H1 (cell line): Measurements from ENCODE around the gene BRME1. TPM values are rescaled to one million over a fixed set of nuclear protein-coding genes. Genes with fewer than 3 reads are reported as not detected.

Experiments
- CTCF ChIA-PET: fragments of 300-600 bp; sonication (Branson Sonifier 250); formaldehyde crosslinking; loops from one replicate; lab custom pipeline; 2021; ENCODE audit not compliant: partially characterized antibody; lab: Charles Lee
- POLR2A ChIA-PET: fragments of 300-600 bp; sonication (Branson Sonifier 250); formaldehyde crosslinking; loops from one replicate; lab custom pipeline; 2021; ENCODE audit warnings: inconsistent platforms; ENCODE audit not compliant: partially characterized antibody; lab: Charles Lee
- DNase-seq, 2 experiments: peaks; one replicate each; pipeline versions ENCODE4 v3.0.0 to v3.0.0-alpha.2; 2010 to 2022; ENCODE audit warnings: low spot score in 2 of 2, low read depth in 1 of 2, mixed read lengths in 1 of 2
- FAIRE-seq: peaks from 2 replicates; lab custom pipeline; 2011; peaks lifted over from hg19 to GRCh38; lab: Jason Lieb, UNC
- H2AFZ ChIP-seq: 2 replicates; pipeline ENCODE4 v1.8.1; 2012; ENCODE audit warnings: low read length, inconsistent platforms
- H2AK5ac ChIP-seq: 2 replicates; pipeline ENCODE4 v1.6.1; 2013; ENCODE audit warnings: low read depth, low read length
- H2BK120ac ChIP-seq: replicated peaks from 2 replicates; pipeline ENCODE3; 2013; ENCODE audit warnings: low read depth, low read length, inconsistent platforms
- H2BK12ac ChIP-seq: 2 replicates; pipeline ENCODE4 v1.6.1; 2013; ENCODE audit warnings: low read depth, low read length
- H2BK15ac ChIP-seq: 2 replicates; pipeline ENCODE4 v1.6.1; 2013; ENCODE audit warnings: low read length
- H2BK20ac ChIP-seq: 2 replicates; pipeline ENCODE4 v1.6.1; 2013; ENCODE audit warnings: low read length
- H2BK5ac ChIP-seq: 2 replicates; pipeline ENCODE4 v1.6.1; 2013; ENCODE audit warnings: low read depth, low read length
- H3K14ac ChIP-seq: 2 replicates; pipeline ENCODE4 v1.6.1; 2013; ENCODE audit warnings: inconsistent platforms; ENCODE audit not compliant: insufficient read length
- H3K18ac ChIP-seq: 2 replicates; pipeline ENCODE4 v1.6.1; 2013; ENCODE audit warnings: low read length; ENCODE audit errors: extremely low read depth
- H3K23ac ChIP-seq: 2 replicates; pipeline ENCODE4 v1.6.1; 2013; ENCODE audit warnings: inconsistent platforms; ENCODE audit not compliant: insufficient read length
- H3K23me2 ChIP-seq: 2 replicates; pipeline ENCODE4 v1.6.1; 2013; ENCODE audit warnings: low read depth, low read length
- H3K27ac ChIP-seq: 2 replicates; pipeline ENCODE4 v1.6.1; 2011; ENCODE audit warnings: low read depth, low read length, inconsistent platforms
- H3K27me3 ChIP-seq, 4 experiments: replicated peaks in 1 of 4; 1 replicate in 1 of 4; 2 replicates in 3 of 4; pipeline versions ENCODE4 v1.6.1 to v1.8.1; 2011 to 2013; ENCODE audit warnings: low read length in 3 of 4, mild to moderate bottlenecking in 3 of 4, inconsistent platforms in 2 of 4, mixed read lengths in 2 of 4, moderate library complexity in 1 of 4; ENCODE audit not compliant: control insufficient read depth in 3 of 4, insufficient read depth in 3 of 4; ENCODE audit errors: extremely low read depth in 1 of 4
- H3K36me3 ChIP-seq, 4 experiments: 2 replicates each; pipeline versions ENCODE4 v1.6.1 to v1.8.1; 2011 to 2013; ENCODE audit warnings: mild to moderate bottlenecking in 4 of 4, low read length in 3 of 4, moderate library complexity in 2 of 4, control low read depth in 1 of 4, inconsistent platforms in 1 of 4; ENCODE audit not compliant: insufficient read depth in 4 of 4, control insufficient read depth in 2 of 4
- H3K4ac ChIP-seq: replicated peaks from 2 replicates; pipeline ENCODE3; 2013; ENCODE audit warnings: low read length, low read depth, mixed read lengths, inconsistent platforms; ENCODE audit not compliant: insufficient read length
- H3K4me1 ChIP-seq, 4 experiments: replicated peaks in 1 of 4; 1 replicate in 1 of 4; 2 replicates in 3 of 4; pipeline versions ENCODE4 v1.6.1 to v1.8.1; 2011 to 2013; ENCODE audit warnings: low read length in 3 of 4, inconsistent platforms in 2 of 4, mixed read lengths in 1 of 4; ENCODE audit not compliant: insufficient read depth in 4 of 4, control insufficient read depth in 3 of 4
- H3K4me2 ChIP-seq, 2 experiments: 2 replicates each; pipeline versions ENCODE4 v1.6.1 to v1.8.1; 2011 to 2013; ENCODE audit warnings: low read depth in 2 of 2, low read length in 2 of 2, control low read depth in 1 of 2, inconsistent platforms in 1 of 2, mild to moderate bottlenecking in 1 of 2; ENCODE audit not compliant: insufficient read depth in 1 of 2
- H3K4me3 ChIP-seq, 4 experiments: fragments of 200-600, 300-600 bp in 1 of 4; sonication (generic), shearing (Covaris generic), sonication (Bioruptor Twin) in 1 of 4; 2 replicates each; pipeline versions ENCODE4 v1.5.1 to v1.8.1; 2011 to 2016; ENCODE audit warnings: low read length in 4 of 4, low read depth in 3 of 4, control low read depth in 2 of 4, inconsistent platforms in 2 of 4, mild to moderate bottlenecking in 2 of 4, mixed read lengths in 1 of 4, moderate library complexity in 1 of 4; ENCODE audit not compliant: insufficient read depth in 2 of 4; ENCODE audit errors: extremely low read depth in 1 of 4
- H3K56ac ChIP-seq: replicated peaks from 2 replicates; pipeline ENCODE3; 2013; ENCODE audit warnings: low read depth, mild to moderate bottlenecking, mixed read lengths, low read length, inconsistent platforms; ENCODE audit not compliant: insufficient read length
- H3K79me1 ChIP-seq: 2 replicates; pipeline ENCODE4 v1.6.1; 2013; ENCODE audit warnings: low read depth, low read length, control low read depth
- H3K79me2 ChIP-seq, 2 experiments: 2 replicates each; pipeline versions ENCODE4 v1.6.1 to v1.8.1; 2012 to 2013; ENCODE audit warnings: low read length in 2 of 2, mild to moderate bottlenecking in 2 of 2, inconsistent platforms in 1 of 2; ENCODE audit not compliant: insufficient read depth in 2 of 2, control insufficient read depth in 1 of 2
- H3K9ac ChIP-seq, 4 experiments: replicated peaks in 1 of 4; 1 replicate in 1 of 4; 2 replicates in 3 of 4; pipeline versions ENCODE4 v1.6.1 to v1.8.1; 2011 to 2013; ENCODE audit warnings: low read depth in 3 of 4, low read length in 3 of 4, control low read depth in 2 of 4, mild to moderate bottlenecking in 2 of 4, moderate library complexity in 2 of 4, inconsistent platforms in 1 of 4; ENCODE audit errors: extremely low read depth in 1 of 4
- H3K9me3 ChIP-seq, 2 experiments: 2 replicates each; pipeline versions ENCODE4 v1.6.1 to v1.8.1; 2012 to 2013; ENCODE audit warnings: mild to moderate bottlenecking in 2 of 2, moderate library complexity in 2 of 2, control low read depth in 1 of 2, inconsistent platforms in 1 of 2, low read depth in 1 of 2, low read length in 1 of 2, mixed read lengths in 1 of 2; ENCODE audit not compliant: insufficient read depth in 2 of 2
- H4K20me1 ChIP-seq, 2 experiments: replicated peaks in 1 of 2; 2 replicates each; pipeline versions ENCODE3 to v1.8.1; 2011 to 2013; ENCODE audit warnings: inconsistent platforms in 2 of 2, low read length in 2 of 2, mild to moderate bottlenecking in 1 of 2; ENCODE audit not compliant: insufficient read depth in 2 of 2, control insufficient read depth in 1 of 2
- H4K5ac ChIP-seq: 2 replicates; pipeline ENCODE4 v1.6.1; 2013; ENCODE audit warnings: low read length, low read depth, mixed read lengths, inconsistent platforms; ENCODE audit not compliant: insufficient read length
- H4K8ac ChIP-seq: 2 replicates; pipeline ENCODE4 v1.8.0; 2013; ENCODE audit warnings: mild to moderate bottlenecking, moderate library complexity, low read length, inconsistent platforms; ENCODE audit not compliant: insufficient read depth; ENCODE audit errors: extremely low read depth
- H4K91ac ChIP-seq: replicated peaks from 2 replicates; pipeline ENCODE3; 2013; ENCODE audit warnings: low read length, mixed read lengths, inconsistent platforms; ENCODE audit not compliant: insufficient read length
- ASH2L ChIP-seq: fragments of 200-600, 300-600 bp; sonication (generic); IDR thresholded peaks from one replicate; pipeline ENCODE4 v1.7.1; 2017; ENCODE audit warnings: low read length
- BRCA1 ChIP-seq: IDR thresholded peaks from 2 replicates; pipeline ENCODE4 v1.6.1; 2012; ENCODE audit warnings: low read depth, low read length, improper control_type of control experiment
- EP300 ChIP-seq, 2 experiments: IDR thresholded peaks; 1 replicate in 1 of 2; 2 replicates in 1 of 2; pipeline ENCODE4 v1.6.1; 2011 to 2012; ENCODE audit warnings: low read depth in 2 of 2, low read length in 2 of 2, mild to moderate bottlenecking in 2 of 2, borderline replicate concordance in 1 of 2, inconsistent platforms in 1 of 2, moderate library complexity in 1 of 2
- EZH2 ChIP-seq: fragments of 200-600 bp; sonication (generic); IDR thresholded peaks from 2 replicates; pipeline ENCODE4 v1.7.1; 2012; ENCODE audit warnings: low read depth, mild to moderate bottlenecking, moderate library complexity, low read length, inconsistent platforms; ENCODE audit not compliant: severe bottlenecking
- KDM5A ChIP-seq: fragments of 200-600 bp; IDR thresholded peaks from 2 replicates; pipeline ENCODE4 v1.7.1; 2012; ENCODE audit warnings: mild to moderate bottlenecking, low read length, inconsistent platforms, mixed read lengths
- SAP30 ChIP-seq: fragments of 300-600 bp; sonication (generic); IDR thresholded peaks from 2 replicates; pipeline ENCODE4 v1.7.1; 2012; ENCODE audit warnings: low read length, moderate library complexity, mild to moderate bottlenecking, inconsistent platforms; ENCODE audit not compliant: insufficient read depth, insufficient replicate concordance
- SP1 ChIP-seq: IDR thresholded peaks from 2 replicates; pipeline ENCODE4 v1.6.1; 2011; ENCODE audit warnings: low read depth, low read length
- ZNF274 ChIP-seq: IDR thresholded peaks from 2 replicates; pipeline ENCODE4 v1.7.0; 2012; ENCODE audit warnings: low read length, borderline replicate concordance; ENCODE audit errors: extremely low read depth
- WGBS, 2 experiments: shearing (Covaris generic) in 1 of 2; methylation state at CpG; one replicate each; pipeline versions ENCODE4 v1.1.6 to v1.1.7; 2013 to 2015; ENCODE audit warnings: low lambda C conversion rate in 2 of 2, mixed read lengths in 2 of 2, inconsistent platforms in 1 of 2, low coverage in 1 of 2, missing lambda C conversion rate in 1 of 2; ENCODE audit not compliant: insufficient replicate concordance in 2 of 2, insufficient coverage in 1 of 2, insufficient read length in 1 of 2; ENCODE audit errors: extremely low coverage in 1 of 2, missing lambda C conversion rate in 1 of 2; 5-methylcytosine and 5-hydroxymethylcytosine counted together
- polyA plus RNA-seq, 7 experiments: library from polyadenylated mRNA; depleted of rRNA in 3 of 7; stranded (reverse) in 5 of 7; unstranded in 2 of 7; fragments of >200 nt in 5 of 7; fragments of 200-250 nt in 2 of 7; gene quantifications; 1 replicate in 5 of 7; 2 replicates in 1 of 7; 4 replicates in 1 of 7; pipeline versions ENCODE4 v1.2.1 to v1.2.3, GENCODE V29; 2011 to 2013; ENCODE audit warnings: missing spikeins in 2 of 7, mixed read lengths in 2 of 7
- total RNA-seq: library from RNA; stranded (reverse); fragmentation: NEBNext Ultra II Directional; extraction: Animal tissue kit (Norgen Biotek cat#: 25700); gene quantifications from 2 replicates; pipeline ENCODE4 v1.2.1, GENCODE V29; 2021
- TF ChIP-seq, protein P1 (sequence below), 3 experiments: IDR thresholded peaks; 1 replicate in 2 of 3; 2 replicates in 1 of 3; pipeline versions ENCODE4 v1.5.1 to v1.6.1; 2011; ENCODE audit warnings: low read length in 3 of 3, mild to moderate bottlenecking in 3 of 3, inconsistent platforms in 2 of 3, low read depth in 1 of 3, moderate library complexity in 1 of 3; ENCODE audit not compliant: insufficient read depth in 1 of 3; ENCODE audit errors: control extremely low read depth in 1 of 3

The BRME1 gene
- total and polyA plus RNA-seq, 2 of the 8 experiments (the other 6 are each of a cell fraction or from before 2014, with no cell fraction given): 4.6 to 4.7 TPM

- POLR2A ChIA-PET: interaction anchor here (0.8 to 1.0 kb wide), 2 partner anchors 16 to 69 kb away, joined by 3 read pairs; no protein-coding TSS in a partner anchor
- H3K4me3 ChIP-seq: no peak overlapping the region
- no peaks in the 10 kb centered on the region for H3K79me2 ChIP-seq
- no peak overlapping the region for H2BK15ac ChIP-seq
- DNase-seq (no peak), FAIRE-seq (no peak)
- no peak overlapping the region for H3K9ac ChIP-seq
- CTCF ChIA-PET: interaction anchor here (0.8 to 3.1 kb wide), 8 partner anchors 8 to 183 kb away, joined by 3 to 12 read pairs (median 5); no protein-coding TSS in a partner anchor
- 89% methylated on average over 9 of the region's 9 CpGs; no CpG with 5 or more reads in 1 of the 2 experiments for WGBS, 2 experiments
- H4K91ac ChIP-seq: no peak overlapping the region
- H3K36me3 ChIP-seq: no peaks in the 10 kb centered on the region
- no peak overlapping the region for H3K23ac ChIP-seq
- H4K20me1 ChIP-seq: no peaks in the 10 kb centered on the region
- H2AK5ac ChIP-seq: no peak overlapping the region
- no peaks in the 10 kb centered on the region for H3K79me1 ChIP-seq
- H3K4me1 ChIP-seq: no peaks in the 10 kb centered on the region
- H4K5ac ChIP-seq: no peak overlapping the region
- H2AFZ ChIP-seq: no peak overlapping the region
- no peak overlapping the region for H4K8ac ChIP-seq
- no peak overlapping the region for H3K18ac ChIP-seq
- no peak overlapping the region for H2BK20ac ChIP-seq
- no peaks in the 10 kb centered on the region for H3K23me2 ChIP-seq
- no peak overlapping the region for H2BK12ac ChIP-seq
- no peaks in the 10 kb centered on the region for H3K9me3 ChIP-seq
- H3K4ac ChIP-seq: no peak overlapping the region
- no peak overlapping the region for H3K56ac ChIP-seq
- no peaks in the 10 kb centered on the region for H3K27me3 ChIP-seq
- no peak overlapping the region for H3K4me2 ChIP-seq
- H2BK120ac ChIP-seq: no peak overlapping the region
- H3K27ac ChIP-seq: no peak overlapping the region
- no peak overlapping the region for H3K14ac ChIP-seq
- H2BK5ac ChIP-seq: no peak overlapping the region
- TF ChIP-seq EZH2: no peak
- TF ChIP-seq, protein P1, sequence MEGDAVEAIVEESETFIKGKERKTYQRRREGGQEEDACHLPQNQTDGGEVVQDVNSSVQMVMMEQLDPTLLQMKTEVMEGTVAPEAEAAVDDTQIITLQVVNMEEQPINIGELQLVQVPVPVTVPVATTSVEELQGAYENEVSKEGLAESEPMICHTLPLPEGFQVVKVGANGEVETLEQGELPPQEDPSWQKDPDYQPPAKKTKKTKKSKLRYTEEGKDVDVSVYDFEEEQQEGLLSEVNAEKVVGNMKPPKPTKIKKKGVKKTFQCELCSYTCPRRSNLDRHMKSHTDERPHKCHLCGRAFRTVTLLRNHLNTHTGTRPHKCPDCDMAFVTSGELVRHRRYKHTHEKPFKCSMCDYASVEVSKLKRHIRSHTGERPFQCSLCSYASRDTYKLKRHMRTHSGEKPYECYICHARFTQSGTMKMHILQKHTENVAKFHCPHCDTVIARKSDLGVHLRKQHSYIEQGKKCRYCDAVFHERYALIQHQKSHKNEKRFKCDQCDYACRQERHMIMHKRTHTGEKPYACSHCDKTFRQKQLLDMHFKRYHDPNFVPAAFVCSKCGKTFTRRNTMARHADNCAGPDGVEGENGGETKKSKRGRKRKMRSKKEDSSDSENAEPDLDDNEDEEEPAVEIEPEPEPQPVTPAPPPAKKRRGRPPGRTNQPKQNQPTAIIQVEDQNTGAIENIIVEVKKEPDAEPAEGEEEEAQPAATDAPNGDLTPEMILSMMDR (IDR thresholded peaks at IDR 0.05; ENCODE audit: control extremely low read depth in 1 of 3, insufficient read depth in 1 of 3, low read depth in 1 of 3, low read length in 3 of 3): no peak
- TF ChIP-seq EP300 (IDR thresholded peaks at IDR 0.05; ENCODE audit: borderline replicate concordance in 1 of 2, low read depth in 2 of 2, low read length in 2 of 2): no peak
- no peak for TF ChIP-seq ASH2L
- no peak for TF ChIP-seq BRCA1
- no peak for TF ChIP-seq KDM5A
- TF ChIP-seq ZNF274: no peak
- no peak for TF ChIP-seq SAP30
- no peak for TF ChIP-seq SP1
These were observed 13.0 kb downstream of the BRME1 start for GRCh38 chr19:13892870-13893269.
